Sigmoid colon (tissue), 4 donors: ENCODE measurements around the gene ROBO4.

ENCODE experiments used
- POLR2A ChIP-seq, 2 donors: fragments of 450-650 bp; IDR thresholded peaks; one replicate each; pipeline ENCODE4 v1.6.1; 2016; ENCODE audit warnings: antibody characterized with exemption in 2 of 2, mild to moderate bottlenecking in 2 of 2, moderate library complexity in 2 of 2
- POLR2AphosphoS5 ChIP-seq, 4 donors: sonication (generic); formaldehyde crosslinking; IDR thresholded peaks; one replicate each; pipeline ENCODE4 v1.6.1; 2017; ENCODE audit warnings: antibody characterized with exemption in 4 of 4
- TF ChIP-seq, protein P1 (sequence below), 4 experiments: fragments of 450-650 bp in 3 of 4; fragments of 200-600 bp in 1 of 4; IDR thresholded peaks; one replicate each; pipeline ENCODE4 v1.5.1; 2016 to 2019; ENCODE audit warnings: antibody characterized with exemption in 4 of 4, mild to moderate bottlenecking in 3 of 4, moderate library complexity in 2 of 4

DNA sequence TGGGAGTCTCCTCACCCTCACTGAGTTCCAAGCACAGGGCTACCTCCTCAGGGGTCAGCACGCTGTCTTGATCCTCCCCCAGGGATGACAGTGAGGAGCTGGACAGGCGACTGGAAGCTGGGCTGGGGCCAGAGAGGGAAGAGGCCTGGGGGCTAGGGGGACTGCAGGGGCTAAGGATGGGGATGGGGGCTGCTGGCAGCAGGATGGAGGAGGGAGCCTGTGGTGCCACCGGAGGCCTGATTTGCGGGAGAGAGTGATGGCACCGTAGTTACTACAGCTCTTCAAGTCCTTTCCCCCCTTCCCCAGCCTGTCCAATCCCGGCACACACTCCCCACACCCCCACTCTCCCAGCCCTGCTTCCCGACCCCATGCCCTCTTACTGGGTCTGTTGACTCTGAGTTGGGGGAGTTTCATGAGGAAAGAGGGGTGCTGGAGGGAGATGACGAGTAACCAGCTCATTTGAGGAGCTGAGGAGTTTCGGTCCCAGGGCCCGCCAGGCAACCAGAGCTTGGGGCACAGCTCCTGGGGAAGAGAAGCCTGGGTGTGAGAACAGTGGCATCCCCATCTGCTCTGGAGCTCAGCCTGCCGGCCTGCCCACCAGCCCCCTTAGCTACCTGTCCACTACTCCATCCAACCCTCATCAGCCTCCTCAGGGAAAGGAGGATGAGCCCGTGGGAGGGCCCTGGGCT is 10.5 kb downstream of the ROBO4 start:
- TF ChIP-seq, protein P1, sequence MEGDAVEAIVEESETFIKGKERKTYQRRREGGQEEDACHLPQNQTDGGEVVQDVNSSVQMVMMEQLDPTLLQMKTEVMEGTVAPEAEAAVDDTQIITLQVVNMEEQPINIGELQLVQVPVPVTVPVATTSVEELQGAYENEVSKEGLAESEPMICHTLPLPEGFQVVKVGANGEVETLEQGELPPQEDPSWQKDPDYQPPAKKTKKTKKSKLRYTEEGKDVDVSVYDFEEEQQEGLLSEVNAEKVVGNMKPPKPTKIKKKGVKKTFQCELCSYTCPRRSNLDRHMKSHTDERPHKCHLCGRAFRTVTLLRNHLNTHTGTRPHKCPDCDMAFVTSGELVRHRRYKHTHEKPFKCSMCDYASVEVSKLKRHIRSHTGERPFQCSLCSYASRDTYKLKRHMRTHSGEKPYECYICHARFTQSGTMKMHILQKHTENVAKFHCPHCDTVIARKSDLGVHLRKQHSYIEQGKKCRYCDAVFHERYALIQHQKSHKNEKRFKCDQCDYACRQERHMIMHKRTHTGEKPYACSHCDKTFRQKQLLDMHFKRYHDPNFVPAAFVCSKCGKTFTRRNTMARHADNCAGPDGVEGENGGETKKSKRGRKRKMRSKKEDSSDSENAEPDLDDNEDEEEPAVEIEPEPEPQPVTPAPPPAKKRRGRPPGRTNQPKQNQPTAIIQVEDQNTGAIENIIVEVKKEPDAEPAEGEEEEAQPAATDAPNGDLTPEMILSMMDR (IDR thresholded peaks at IDR 0.05) = no peak
- TF ChIP-seq POLR2AphosphoS5 (IDR thresholded peaks at IDR 0.05) (no peak), POLR2A (IDR thresholded peaks at IDR 0.05) (no peak)
